Subcutaneous adipose tissue (tissue), 4 donors: ENCODE results near the gene ASGR1. TPM values are rescaled to one million over a fixed set of nuclear protein-coding genes. Genes with fewer than 3 reads are reported as not detected.

Experiments
- total RNA-seq, 4 donors: library from RNA; depleted of rRNA; stranded (reverse); fragments of >200 nt; gene quantifications; one replicate each; pipeline ENCODE4 v1.1.0, GENCODE V29; 2016
- TF ChIP-seq, protein P1 (sequence below): fragments of 450-650 bp; IDR thresholded peaks from one replicate; pipeline ENCODE4 v1.5.1; 2016; ENCODE audit warnings: low read depth, mild to moderate bottlenecking, control low read depth, antibody characterized with exemption, moderate library complexity

The ASGR1 gene
- total RNA-seq, 4 donors from 2014 or later: 2.4 to 5.9 (median 3.8) TPM

DNA sequence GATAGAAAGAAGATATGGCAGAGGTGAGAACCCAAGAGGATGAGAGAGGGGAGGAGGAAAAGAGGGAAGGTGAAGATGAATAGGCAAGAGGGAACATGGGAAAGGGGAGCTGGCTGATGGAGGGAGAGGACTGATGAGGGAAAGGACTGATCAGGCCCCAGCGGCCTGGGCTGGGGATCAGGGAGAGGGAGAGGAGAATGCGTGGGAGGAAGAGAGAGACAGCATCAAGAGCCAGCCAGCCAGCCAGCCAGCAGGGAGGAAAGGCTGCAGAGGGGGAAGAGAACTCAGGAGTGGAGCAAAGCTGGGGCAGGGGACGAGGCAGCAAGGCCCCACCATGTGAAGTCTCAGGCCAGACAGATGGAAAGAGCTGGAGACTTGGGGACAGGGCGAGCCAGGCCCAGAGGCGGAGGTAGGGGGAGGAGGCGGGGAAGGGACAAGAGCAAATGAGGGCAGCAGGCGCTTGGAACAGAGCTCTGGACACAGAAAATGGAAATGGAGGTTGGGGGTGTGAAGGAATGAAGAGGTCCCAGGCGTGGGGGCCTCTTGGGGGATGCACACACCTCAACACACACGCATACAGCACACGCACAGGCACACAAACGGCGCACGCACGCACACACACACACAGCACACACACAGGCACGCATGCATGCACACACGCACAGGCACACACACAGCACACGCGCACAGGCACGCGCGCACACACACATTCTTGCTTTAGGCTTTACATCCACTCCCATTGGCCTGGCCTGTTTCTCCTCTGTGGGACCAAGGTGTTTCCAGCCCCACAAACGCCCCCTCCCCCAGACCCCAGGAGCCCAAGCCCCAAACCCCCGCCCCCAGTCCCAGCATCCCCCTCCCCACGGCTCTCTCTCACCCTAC lies 28.2 kb upstream of the ASGR1 start:
- TF ChIP-seq, protein P1, sequence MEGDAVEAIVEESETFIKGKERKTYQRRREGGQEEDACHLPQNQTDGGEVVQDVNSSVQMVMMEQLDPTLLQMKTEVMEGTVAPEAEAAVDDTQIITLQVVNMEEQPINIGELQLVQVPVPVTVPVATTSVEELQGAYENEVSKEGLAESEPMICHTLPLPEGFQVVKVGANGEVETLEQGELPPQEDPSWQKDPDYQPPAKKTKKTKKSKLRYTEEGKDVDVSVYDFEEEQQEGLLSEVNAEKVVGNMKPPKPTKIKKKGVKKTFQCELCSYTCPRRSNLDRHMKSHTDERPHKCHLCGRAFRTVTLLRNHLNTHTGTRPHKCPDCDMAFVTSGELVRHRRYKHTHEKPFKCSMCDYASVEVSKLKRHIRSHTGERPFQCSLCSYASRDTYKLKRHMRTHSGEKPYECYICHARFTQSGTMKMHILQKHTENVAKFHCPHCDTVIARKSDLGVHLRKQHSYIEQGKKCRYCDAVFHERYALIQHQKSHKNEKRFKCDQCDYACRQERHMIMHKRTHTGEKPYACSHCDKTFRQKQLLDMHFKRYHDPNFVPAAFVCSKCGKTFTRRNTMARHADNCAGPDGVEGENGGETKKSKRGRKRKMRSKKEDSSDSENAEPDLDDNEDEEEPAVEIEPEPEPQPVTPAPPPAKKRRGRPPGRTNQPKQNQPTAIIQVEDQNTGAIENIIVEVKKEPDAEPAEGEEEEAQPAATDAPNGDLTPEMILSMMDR: no peak

DNA sequence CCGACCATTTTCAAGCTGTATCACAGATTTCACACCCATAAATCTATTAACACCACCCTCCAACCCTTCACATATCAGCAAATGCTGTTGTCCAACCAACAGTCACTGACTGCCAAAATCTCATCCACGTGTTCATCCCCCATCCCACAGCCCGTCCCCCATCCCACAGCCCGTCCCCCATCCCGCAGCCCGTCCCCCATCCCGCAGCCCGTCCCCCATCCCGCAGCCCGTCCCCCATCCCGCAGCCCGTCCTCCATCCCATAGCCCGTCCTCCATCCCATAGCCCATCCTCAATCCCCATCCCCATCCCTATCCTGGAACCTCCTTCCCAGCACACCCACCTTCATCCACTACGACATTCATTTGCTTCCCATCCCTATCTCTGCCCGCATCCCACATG lies 26.4 kb upstream of the ASGR1 start:
- TF ChIP-seq, protein P1: no peak

DNA sequence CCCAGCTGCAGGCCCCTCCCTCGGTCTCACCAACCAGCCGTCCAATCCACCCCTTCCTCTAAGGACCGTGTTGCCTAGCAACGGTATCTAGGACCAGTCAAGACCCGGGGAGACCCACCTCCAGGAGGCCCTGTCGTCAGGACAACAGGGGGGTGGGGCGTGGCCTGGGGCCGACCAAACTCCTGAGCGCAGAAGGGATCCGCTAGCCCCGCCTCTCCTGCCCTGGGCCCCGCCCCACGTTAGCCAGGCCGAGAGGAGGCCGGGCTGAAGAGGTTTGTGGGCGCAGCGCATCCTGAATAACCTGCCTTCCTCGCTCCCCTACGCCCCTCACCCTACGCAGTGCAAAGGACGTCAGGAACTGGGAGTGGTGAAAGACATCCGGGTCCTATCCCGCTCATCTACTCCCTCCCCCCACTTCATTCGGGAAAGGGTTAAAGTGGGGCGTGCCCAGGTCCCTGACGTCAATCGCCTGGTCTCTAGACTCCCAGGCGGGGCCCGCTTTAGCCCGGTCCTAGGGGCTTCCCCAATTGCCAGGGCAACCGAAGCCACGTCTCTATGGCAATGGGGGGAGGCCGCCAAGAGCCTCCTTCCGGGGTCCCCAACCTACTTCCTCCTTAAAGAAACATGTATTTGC lies 25.8 kb upstream of the ASGR1 start:
- TF ChIP-seq, protein P1: no peak

DNA sequence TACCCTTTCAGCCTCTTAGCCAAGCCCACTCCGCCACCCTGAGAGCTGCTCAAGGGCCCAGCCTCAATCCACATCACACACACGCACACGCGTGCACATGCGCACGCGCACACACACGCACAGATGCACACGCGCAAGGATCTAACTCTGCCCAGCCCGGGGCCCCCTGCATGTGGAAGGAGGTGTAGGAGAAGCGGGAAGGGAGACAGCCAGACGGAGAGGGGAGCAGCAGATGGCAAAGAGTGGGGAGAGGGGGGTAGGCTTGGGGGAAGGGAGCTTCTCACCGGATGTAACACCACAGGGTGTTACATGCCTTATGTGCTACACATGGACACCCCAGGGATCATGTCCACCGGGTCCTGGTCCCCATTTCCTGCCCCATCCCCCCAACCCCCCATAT lies 25.2 kb upstream of the ASGR1 start:
- TF ChIP-seq, protein P1: no peak

DNA sequence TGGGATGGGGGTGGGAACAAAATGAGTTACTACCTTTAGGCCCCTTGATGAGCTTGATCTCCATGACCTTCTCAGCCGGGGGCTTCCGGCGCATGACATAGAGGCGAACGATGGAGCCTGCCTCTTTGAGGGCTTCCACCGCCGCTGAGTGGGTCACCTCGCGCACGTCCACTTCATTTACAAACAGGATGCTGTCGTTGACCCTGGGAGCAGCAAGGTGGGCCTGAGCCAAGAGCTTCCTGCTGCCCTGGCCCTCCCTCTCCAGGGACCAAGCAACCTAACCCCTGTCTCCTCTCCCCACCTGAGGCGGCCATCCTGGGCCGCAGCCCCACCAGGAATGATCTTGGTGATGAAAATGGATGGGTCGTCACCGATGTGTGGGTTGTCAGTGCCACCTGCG lies 24.2 kb upstream of the ASGR1 start:
- TF ChIP-seq, protein P1: no peak

DNA sequence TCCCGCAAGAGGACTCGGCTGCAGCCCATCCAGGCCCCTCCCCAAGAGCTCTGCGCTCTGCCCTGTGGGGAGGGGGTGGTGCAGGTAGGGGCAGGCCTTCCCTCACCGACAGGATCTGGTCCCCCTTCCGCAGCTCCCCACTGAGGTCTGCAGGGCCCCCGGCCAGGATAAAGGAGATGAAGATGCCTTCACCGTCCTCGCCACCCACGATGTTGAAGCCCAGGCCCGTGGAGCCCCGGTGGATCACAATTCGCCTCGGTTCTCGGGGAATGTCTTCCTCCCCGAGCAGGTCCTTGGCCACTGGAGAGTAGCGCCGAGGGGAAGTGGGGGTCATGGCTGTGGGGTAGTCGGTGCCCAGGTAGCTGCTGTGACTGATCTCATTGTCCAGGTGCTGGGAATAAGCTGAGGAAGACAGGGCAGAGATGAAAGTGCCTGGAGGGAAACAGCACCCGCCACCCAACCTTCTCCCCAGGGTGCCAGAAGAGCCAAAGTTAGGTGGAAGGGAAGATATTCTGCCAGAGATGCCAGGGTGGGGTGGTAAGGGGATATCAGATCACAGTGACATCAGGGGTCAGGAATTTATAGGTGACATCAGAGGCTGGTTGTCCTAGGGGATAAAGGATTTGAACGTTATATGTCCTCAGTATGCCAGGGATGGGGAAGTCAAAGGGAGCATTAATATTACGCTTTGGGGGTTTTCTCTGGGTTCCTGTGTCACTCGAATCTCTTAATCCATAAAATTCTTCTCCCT lies 17.7 kb upstream of the ASGR1 start:
- TF ChIP-seq, protein P1: no peak

DNA sequence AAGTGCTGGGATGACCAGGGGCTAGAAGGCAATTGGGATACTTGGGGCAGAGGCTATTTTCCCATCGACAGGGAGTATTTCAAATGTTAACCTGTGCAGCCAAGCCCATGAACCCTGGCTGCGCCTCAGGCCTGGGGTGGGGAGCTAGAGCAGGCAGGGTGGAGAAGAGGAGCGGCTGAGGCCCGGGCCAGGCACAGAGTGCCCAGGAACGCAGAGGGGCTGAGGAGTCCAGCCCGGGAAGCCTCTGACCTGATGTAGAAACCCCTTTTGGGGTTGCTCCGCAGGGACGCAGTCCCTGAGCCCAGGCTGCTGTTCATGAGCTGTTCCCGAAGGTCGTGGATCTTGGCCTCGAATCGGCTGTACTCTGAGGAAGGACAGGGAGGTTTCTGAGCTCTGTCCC lies 16.8 kb upstream of the ASGR1 start:
- TF ChIP-seq, protein P1: no peak
